HL-60 (cell line): Measurements from ENCODE around the gene DNM3.

ENCODE experiments used
- DNase-seq, 2 experiments: peaks; one replicate each; pipeline ENCODE4 v3.0.0-alpha.2; 2010 to 2020; ENCODE audit warnings: low read depth in 1 of 2, low spot score in 1 of 2
- H3K27ac ChIP-seq: fragments of 250-450 bp; sonication (Bioruptor Pico); replicated peaks from 2 replicates; pipeline ENCODE4 v1.5.1; 2020; ENCODE audit warnings: mild to moderate bottlenecking, moderate library complexity
- H3K27me3 ChIP-seq: fragments of 250-450 bp; sonication (Bioruptor Pico); 2 replicates; pipeline ENCODE4 v1.5.1; 2021; ENCODE audit warnings: mild to moderate bottlenecking, moderate library complexity; ENCODE audit not compliant: insufficient read depth, poor library complexity, severe bottlenecking
- H3K4me3 ChIP-seq: replicated peaks from 2 replicates; pipeline ENCODE4 v1.5.1; 2011; ENCODE audit warnings: mild to moderate bottlenecking, control low read depth, low read length; ENCODE audit not compliant: insufficient read depth
- GABPA ChIP-seq: IDR thresholded peaks from 2 replicates; pipeline ENCODE4 v1.6.1; 2012; ENCODE audit warnings: low read depth
- POLR2AphosphoS5 ChIP-seq: IDR thresholded peaks from 2 replicates; pipeline ENCODE4 v1.6.1; 2012; ENCODE audit warnings: low read depth
- REST ChIP-seq: IDR thresholded peaks from 2 replicates; pipeline ENCODE4 v1.6.1; 2012; ENCODE audit warnings: low read depth; ENCODE audit not compliant: insufficient replicate concordance
- SPI1 ChIP-seq: IDR thresholded peaks from 2 replicates; pipeline ENCODE4 v1.6.1; 2012; ENCODE audit warnings: low read depth, mild to moderate bottlenecking, borderline replicate concordance
- TF ChIP-seq, protein P1 (sequence below): IDR thresholded peaks from one replicate; pipeline ENCODE4 v1.5.1; 2011; ENCODE audit warnings: low read length, control low read depth, inconsistent platforms; ENCODE audit not compliant: insufficient read depth

The DNM3 gene

GRCh38 chr1:172443666-172444453 lies 602.6 kb downstream of the DNM3 start, which contains the start of gene PIGC:
Gene PIGC (minus strand): TSS chr1:172444069. CDS start chr1:172442622, 1,447 bp downstream.
- no peaks in the 10 kb centered on the region for H3K27me3 ChIP-seq
- H3K4me3 ChIP-seq: peak within 1 kb of the TSS; percentile 81
- H3K27ac ChIP-seq: peak within 1 kb of the TSS; percentile 90
- peak; percentile 82 to 95 for DNase-seq
- TF ChIP-seq POLR2AphosphoS5: peak; percentile 79
- TF ChIP-seq REST: peak; percentile 58
- TF ChIP-seq, protein P1, sequence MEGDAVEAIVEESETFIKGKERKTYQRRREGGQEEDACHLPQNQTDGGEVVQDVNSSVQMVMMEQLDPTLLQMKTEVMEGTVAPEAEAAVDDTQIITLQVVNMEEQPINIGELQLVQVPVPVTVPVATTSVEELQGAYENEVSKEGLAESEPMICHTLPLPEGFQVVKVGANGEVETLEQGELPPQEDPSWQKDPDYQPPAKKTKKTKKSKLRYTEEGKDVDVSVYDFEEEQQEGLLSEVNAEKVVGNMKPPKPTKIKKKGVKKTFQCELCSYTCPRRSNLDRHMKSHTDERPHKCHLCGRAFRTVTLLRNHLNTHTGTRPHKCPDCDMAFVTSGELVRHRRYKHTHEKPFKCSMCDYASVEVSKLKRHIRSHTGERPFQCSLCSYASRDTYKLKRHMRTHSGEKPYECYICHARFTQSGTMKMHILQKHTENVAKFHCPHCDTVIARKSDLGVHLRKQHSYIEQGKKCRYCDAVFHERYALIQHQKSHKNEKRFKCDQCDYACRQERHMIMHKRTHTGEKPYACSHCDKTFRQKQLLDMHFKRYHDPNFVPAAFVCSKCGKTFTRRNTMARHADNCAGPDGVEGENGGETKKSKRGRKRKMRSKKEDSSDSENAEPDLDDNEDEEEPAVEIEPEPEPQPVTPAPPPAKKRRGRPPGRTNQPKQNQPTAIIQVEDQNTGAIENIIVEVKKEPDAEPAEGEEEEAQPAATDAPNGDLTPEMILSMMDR: peak; percentile 80
- peak; percentile 40; the same call in 1 of the 2 replicates for TF ChIP-seq SPI1
- TF ChIP-seq GABPA: peak; percentile 86

- no peak overlapping the region for H3K4me3 ChIP-seq
- TF ChIP-seq, protein P1: no peak
- TF ChIP-seq GABPA (no peak), SPI1 (no peak), POLR2AphosphoS5 (no peak), REST (no peak)
- no peaks in the 10 kb centered on the region for H3K27me3 ChIP-seq
Observed at GRCh38 chr1:172446547-172446946, 605.2 kb downstream of the DNM3 start.

GRCh38 chr1:172447641-172448040 lies 606.3 kb downstream of the DNM3 start:
- peak overlapping the region; percentile 83 for H3K27ac ChIP-seq
- peak; percentile 79 to 88 for DNase-seq
- TF ChIP-seq SPI1 (peak; percentile 86), REST (no peak), POLR2AphosphoS5 (peak; percentile 33; the same call in 1 of the 2 replicates)
- H3K4me3 ChIP-seq: no peak overlapping the region
- H3K27me3 ChIP-seq: no peaks in the 10 kb centered on the region

More at GRCh38 chr1:172446547-172446946, 605.2 kb downstream of the DNM3 start:
- no peak for DNase-seq
- peak overlapping the region; percentile 83 for H3K27ac ChIP-seq
